ENCODE measurements around the gene FAM20A.

The FAM20A gene

DNA sequence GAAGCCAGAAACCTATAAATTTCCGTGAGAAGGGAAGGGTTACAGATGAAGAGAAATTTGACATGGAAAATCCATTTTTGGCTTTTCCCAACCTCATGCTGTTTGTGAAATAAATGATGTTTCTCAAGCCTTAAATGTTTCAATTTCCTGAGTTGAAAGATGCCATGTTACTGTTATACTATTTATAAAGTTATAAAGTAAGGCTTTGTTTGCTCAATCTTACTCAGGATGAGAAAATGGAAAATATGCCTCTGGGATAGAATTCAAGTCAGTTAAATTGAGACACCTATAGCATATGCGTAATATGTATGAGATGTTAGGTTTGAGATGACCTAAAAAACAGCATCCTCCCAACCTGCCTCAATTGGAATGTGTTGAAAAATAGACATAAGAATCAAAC is 19.9 kb upstream of the FAM20A start:
- Histone ChIP-seq H3K9me2 (replicated peaks; ENCODE audit: low read depth, low read length) (no peaks in the 10 kb centered on the region), H3K4me2 (ENCODE audit: low read depth, low read length, poor library complexity, severe bottlenecking) (no peak overlapping the region), H3K27me3 (ENCODE audit: insufficient read depth, low read length, poor library complexity, severe bottlenecking) (no peaks in the 10 kb centered on the region), H3K9ac (ENCODE audit: low read depth, low read length, poor library complexity, severe bottlenecking) (no peak overlapping the region), H3F3A (ENCODE audit: low read depth) (no peaks in the 10 kb centered on the region), H3K4me1 (ENCODE audit: insufficient read depth, low read length, poor library complexity, severe bottlenecking) (no peaks in the 10 kb centered on the region), H3K79me2 (ENCODE audit: insufficient read depth, low read length) (no peaks in the 10 kb centered on the region), H4K20me1 (ENCODE audit: insufficient read depth, low read length, poor library complexity, severe bottlenecking) (no peaks in the 10 kb centered on the region), H2AFZ (ENCODE audit: low read length) (no peak overlapping the region), H3K36me3 (ENCODE audit: insufficient read depth, low read length) (no peaks in the 10 kb centered on the region), H3K9me3 (ENCODE audit: insufficient read depth, low read depth, low read length) (no peaks in the 10 kb centered on the region; the same call in 1 of the 2 replicates), H3K4me3 (ENCODE audit: low read length, poor library complexity, severe bottlenecking) (no peak overlapping the region)
- TF ChIP-seq EZH2phosphoT487 (IDR thresholded peaks at IDR 0.05; ENCODE audit: borderline replicate concordance), result no peak
- TF ChIP-seq, protein P1, sequence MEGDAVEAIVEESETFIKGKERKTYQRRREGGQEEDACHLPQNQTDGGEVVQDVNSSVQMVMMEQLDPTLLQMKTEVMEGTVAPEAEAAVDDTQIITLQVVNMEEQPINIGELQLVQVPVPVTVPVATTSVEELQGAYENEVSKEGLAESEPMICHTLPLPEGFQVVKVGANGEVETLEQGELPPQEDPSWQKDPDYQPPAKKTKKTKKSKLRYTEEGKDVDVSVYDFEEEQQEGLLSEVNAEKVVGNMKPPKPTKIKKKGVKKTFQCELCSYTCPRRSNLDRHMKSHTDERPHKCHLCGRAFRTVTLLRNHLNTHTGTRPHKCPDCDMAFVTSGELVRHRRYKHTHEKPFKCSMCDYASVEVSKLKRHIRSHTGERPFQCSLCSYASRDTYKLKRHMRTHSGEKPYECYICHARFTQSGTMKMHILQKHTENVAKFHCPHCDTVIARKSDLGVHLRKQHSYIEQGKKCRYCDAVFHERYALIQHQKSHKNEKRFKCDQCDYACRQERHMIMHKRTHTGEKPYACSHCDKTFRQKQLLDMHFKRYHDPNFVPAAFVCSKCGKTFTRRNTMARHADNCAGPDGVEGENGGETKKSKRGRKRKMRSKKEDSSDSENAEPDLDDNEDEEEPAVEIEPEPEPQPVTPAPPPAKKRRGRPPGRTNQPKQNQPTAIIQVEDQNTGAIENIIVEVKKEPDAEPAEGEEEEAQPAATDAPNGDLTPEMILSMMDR (conservative IDR thresholded peaks at IDR 0.05; ENCODE audit: low read length), result no peak

DNA sequence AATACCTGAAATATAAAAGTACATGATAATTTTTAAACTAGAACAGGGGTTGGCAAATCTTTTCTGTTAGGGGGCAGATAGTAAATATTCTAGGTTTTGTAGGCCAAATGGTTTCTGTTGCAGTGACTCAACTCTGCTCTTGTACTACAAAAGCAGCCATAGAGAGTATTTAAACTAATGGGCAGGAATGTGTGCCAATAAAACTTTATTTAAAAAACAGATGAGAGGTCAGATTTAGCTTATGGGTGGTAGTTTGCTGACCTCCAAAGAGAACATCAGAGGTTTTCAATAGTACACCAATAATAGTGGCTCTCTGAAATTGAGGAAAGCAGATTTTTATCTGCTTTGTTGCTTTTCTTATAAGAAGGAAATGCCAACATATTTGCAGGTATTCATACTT is 15.2 kb upstream of the FAM20A start:
- Histone ChIP-seq H3K4me2 (ENCODE audit: low read depth, low read length, poor library complexity, severe bottlenecking) (no peak overlapping the region), H3F3A (ENCODE audit: low read depth) (no peaks in the 10 kb centered on the region), H3K9me3 (ENCODE audit: insufficient read depth, low read depth, low read length) (no peaks in the 10 kb centered on the region; the same call in 1 of the 2 replicates), H3K4me3 (ENCODE audit: low read length, poor library complexity, severe bottlenecking) (no peak overlapping the region), H3K36me3 (ENCODE audit: insufficient read depth, low read length) (no peaks in the 10 kb centered on the region), H3K79me2 (ENCODE audit: insufficient read depth, low read length) (no peaks in the 10 kb centered on the region), H4K20me1 (ENCODE audit: insufficient read depth, low read length, poor library complexity, severe bottlenecking) (no peaks in the 10 kb centered on the region), H3K27me3 (ENCODE audit: insufficient read depth, low read length, poor library complexity, severe bottlenecking) (no peaks in the 10 kb centered on the region), H3K9me2 (replicated peaks; ENCODE audit: low read depth, low read length) (no peaks in the 10 kb centered on the region), H3K9ac (ENCODE audit: low read depth, low read length, poor library complexity, severe bottlenecking) (no peak overlapping the region), H3K4me1 (ENCODE audit: insufficient read depth, low read length, poor library complexity, severe bottlenecking) (no peaks in the 10 kb centered on the region), H2AFZ (ENCODE audit: low read length) (no peak overlapping the region)
- TF ChIP-seq, protein P1 (conservative IDR thresholded peaks at IDR 0.05; ENCODE audit: low read length), result no peak
- TF ChIP-seq EZH2phosphoT487 (IDR thresholded peaks at IDR 0.05; ENCODE audit: borderline replicate concordance), result no peak

DNA sequence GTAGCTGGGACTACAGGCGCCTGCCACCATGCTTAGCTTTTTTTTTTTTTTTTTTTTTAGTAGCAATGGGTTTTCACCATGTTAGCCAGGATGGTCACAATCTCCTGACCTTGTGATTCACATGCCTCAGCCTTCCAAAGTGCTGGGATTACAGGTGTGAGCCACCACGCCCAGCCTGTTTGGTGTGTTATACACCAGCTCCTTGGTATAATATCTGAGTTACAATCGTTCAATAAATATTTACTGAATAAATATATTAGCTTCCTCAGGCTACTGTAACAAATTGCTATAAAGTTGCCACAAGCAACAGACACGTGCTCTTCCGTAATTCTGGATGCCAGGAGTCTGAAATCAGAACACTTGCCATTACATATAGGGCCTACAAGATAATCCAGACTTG is 13.6 kb upstream of the FAM20A start:
- Histone ChIP-seq H3K9me3 (ENCODE audit: insufficient read depth, low read depth, low read length) (no peaks in the 10 kb centered on the region; the same call in 1 of the 2 replicates), H3K79me2 (ENCODE audit: insufficient read depth, low read length) (no peaks in the 10 kb centered on the region), H3K36me3 (ENCODE audit: insufficient read depth, low read length) (no peaks in the 10 kb centered on the region), H4K20me1 (ENCODE audit: insufficient read depth, low read length, poor library complexity, severe bottlenecking) (no peaks in the 10 kb centered on the region), H3K4me3 (ENCODE audit: low read length, poor library complexity, severe bottlenecking) (no peak overlapping the region), H3K4me2 (ENCODE audit: low read depth, low read length, poor library complexity, severe bottlenecking) (no peak overlapping the region), H3K27me3 (ENCODE audit: insufficient read depth, low read length, poor library complexity, severe bottlenecking) (no peaks in the 10 kb centered on the region), H3K4me1 (ENCODE audit: insufficient read depth, low read length, poor library complexity, severe bottlenecking) (no peaks in the 10 kb centered on the region), H3K9me2 (replicated peaks; ENCODE audit: low read depth, low read length) (no peaks in the 10 kb centered on the region), H2AFZ (ENCODE audit: low read length) (no peak overlapping the region), H3F3A (ENCODE audit: low read depth) (no peaks in the 10 kb centered on the region), H3K9ac (ENCODE audit: low read depth, low read length, poor library complexity, severe bottlenecking) (no peak overlapping the region)
- no peak for TF ChIP-seq EZH2phosphoT487 (IDR thresholded peaks at IDR 0.05; ENCODE audit: borderline replicate concordance)
- TF ChIP-seq, protein P1 (conservative IDR thresholded peaks at IDR 0.05; ENCODE audit: low read length), result no peak
